PFSK-1 (cell line): ENCODE results near the gene ADGRE3.

Experiments used
- FOXP2 ChIP-seq: optimal IDR thresholded peaks from 2 replicates; pipeline ENCODE3; 2011; ENCODE audit warnings: borderline replicate concordance, control low read depth, inconsistent platforms; ENCODE audit not compliant: insufficient read depth; ENCODE audit errors: extremely low read length, extremely low read depth
- POLR2AphosphoS5 ChIP-seq: IDR thresholded peaks from 2 replicates; pipeline ENCODE4 v1.6.1; 2012; ENCODE audit warnings: low read depth, mild to moderate bottlenecking, control low read depth, low read length, moderate library complexity
- SIN3A ChIP-seq: IDR thresholded peaks from 2 replicates; pipeline ENCODE4 v1.6.1; 2012; ENCODE audit warnings: mild to moderate bottlenecking, low read length, moderate library complexity, borderline replicate concordance; ENCODE audit not compliant: insufficient read depth
- TAF1 ChIP-seq: IDR thresholded peaks from 2 replicates; pipeline ENCODE4 v1.6.1; 2012; ENCODE audit warnings: low read length, control low read depth, borderline replicate concordance; ENCODE audit not compliant: insufficient read depth
- TF ChIP-seq, protein P1 (sequence below), 2 experiments: IDR thresholded peaks; 2 replicates each; pipeline versions ENCODE4 v1.6.1 to v1.8.0; 2011 to 2012; ENCODE audit warnings: low read depth in 2 of 2, low read length in 2 of 2, control low read depth in 1 of 2, inconsistent platforms in 1 of 2, mild to moderate bottlenecking in 1 of 2, moderate library complexity in 1 of 2; ENCODE audit not compliant: insufficient read depth in 1 of 2

The ADGRE3 gene

DNA sequence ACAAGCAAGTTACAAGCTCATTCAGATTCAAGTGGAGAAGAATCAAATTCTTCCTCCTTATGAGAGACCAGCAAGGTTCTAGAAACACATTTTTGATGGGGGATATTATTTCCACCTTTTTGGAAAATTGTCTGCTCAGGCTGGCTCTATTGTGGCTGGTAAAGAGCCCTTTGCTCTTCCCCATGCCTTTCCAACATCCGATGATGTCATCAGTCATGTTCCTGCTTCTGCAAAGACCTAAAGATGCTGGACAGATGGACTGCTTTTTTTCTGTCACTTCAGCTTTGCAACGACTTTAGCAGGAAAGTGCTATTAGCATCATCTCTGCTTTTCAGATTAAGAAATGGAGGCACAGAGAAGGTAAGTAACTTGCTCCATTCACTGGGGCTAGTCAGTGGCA, 4.2 kb downstream of the ADGRE3 start:
- TF ChIP-seq TAF1, result no peak
- TF ChIP-seq FOXP2, result no peak
- no peak for TF ChIP-seq SIN3A
- TF ChIP-seq, protein P1, sequence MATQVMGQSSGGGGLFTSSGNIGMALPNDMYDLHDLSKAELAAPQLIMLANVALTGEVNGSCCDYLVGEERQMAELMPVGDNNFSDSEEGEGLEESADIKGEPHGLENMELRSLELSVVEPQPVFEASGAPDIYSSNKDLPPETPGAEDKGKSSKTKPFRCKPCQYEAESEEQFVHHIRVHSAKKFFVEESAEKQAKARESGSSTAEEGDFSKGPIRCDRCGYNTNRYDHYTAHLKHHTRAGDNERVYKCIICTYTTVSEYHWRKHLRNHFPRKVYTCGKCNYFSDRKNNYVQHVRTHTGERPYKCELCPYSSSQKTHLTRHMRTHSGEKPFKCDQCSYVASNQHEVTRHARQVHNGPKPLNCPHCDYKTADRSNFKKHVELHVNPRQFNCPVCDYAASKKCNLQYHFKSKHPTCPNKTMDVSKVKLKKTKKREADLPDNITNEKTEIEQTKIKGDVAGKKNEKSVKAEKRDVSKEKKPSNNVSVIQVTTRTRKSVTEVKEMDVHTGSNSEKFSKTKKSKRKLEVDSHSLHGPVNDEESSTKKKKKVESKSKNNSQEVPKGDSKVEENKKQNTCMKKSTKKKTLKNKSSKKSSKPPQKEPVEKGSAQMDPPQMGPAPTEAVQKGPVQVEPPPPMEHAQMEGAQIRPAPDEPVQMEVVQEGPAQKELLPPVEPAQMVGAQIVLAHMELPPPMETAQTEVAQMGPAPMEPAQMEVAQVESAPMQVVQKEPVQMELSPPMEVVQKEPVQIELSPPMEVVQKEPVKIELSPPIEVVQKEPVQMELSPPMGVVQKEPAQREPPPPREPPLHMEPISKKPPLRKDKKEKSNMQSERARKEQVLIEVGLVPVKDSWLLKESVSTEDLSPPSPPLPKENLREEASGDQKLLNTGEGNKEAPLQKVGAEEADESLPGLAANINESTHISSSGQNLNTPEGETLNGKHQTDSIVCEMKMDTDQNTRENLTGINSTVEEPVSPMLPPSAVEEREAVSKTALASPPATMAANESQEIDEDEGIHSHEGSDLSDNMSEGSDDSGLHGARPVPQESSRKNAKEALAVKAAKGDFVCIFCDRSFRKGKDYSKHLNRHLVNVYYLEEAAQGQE (IDR thresholded peaks at IDR 0.05; ENCODE audit: insufficient read depth in 1 of 2, low read depth in 2 of 2, low read length in 2 of 2), result no peak
- no peak for TF ChIP-seq POLR2AphosphoS5

DNA sequence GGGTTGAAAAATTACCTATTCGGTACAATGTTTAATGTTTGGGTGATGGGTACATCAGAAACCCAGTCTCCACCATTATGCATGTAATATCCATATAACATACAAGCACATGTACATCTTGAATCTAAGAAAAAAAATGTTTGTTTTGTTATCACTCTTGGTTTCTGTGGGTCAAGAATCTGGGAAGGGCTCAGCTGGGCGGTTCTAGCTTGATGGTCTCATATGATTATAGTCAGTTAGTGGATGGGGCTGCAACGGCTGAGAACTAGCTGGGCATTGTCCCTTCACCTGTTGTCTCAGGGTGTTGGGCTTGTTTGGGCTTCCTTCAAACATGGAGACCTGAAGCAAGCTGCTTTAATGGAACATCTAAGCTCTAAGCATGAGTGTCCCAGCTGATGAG, 4.7 kb downstream of the ADGRE3 start:
- TF ChIP-seq SIN3A (no peak), FOXP2 (no peak), TAF1 (no peak)
- TF ChIP-seq, protein P1 (IDR thresholded peaks at IDR 0.05; ENCODE audit: insufficient read depth in 1 of 2, low read depth in 2 of 2, low read length in 2 of 2), result no peak

DNA sequence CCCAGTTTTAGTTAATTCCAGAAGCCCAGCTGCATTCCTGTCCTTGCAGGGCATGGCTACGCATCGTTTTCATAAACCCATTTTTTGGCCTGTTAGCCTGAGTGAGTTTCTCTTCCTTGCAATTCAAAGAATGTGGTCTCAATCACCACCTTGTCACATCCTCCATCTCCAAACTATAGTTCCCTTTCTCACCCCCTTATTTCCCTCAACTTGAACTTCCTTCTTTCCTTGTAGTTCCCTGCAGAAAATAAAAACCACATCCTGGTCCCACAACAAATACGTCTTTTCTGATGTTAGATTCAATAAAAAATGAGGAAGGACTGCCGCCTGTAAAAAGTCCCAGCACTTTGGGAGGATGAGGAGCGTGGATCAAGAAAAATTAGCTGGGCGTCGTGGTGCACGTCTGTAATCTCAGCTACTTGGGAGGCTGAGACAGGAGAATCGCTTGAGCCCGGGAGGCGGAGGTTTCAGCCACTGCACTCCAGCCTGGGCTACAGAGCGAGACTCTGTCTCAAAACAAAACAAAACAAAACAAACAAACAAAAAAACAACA, 13.2 kb downstream of the ADGRE3 start:
- TF ChIP-seq TAF1 (no peak), POLR2AphosphoS5 (no peak), FOXP2 (no peak)
- TF ChIP-seq, protein P1 (IDR thresholded peaks at IDR 0.05; ENCODE audit: insufficient read depth in 1 of 2, low read depth in 2 of 2, low read length in 2 of 2), result no peak

DNA sequence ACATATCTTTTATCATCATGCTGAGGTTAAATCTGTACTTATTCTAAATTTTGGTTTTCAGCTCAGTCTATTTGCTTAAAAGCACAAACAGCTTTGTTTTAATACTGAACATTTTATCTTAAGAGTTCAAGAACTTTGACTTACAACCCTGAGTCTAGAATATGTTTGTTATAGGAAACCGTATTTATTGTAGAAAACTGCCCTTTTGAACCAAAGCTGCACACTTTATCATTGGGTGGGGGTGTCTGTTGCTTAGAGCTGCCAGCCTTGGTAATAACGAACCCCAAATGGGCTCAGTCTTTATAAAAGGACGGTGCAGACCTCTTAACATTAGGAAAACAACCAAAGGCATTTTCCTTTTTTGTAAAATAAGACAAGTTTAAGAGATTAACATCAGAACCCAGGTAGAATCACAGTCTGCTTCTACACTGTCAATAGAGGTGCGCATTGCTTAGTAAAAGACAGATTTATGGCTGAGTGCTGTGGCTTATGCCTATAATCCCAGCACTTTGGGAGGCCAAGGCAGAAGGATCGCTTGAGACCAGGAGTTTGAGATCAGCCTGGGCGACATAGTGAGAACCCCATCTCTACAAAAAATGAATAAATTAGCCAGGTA, 14.7 kb downstream of the ADGRE3 start:
- TF ChIP-seq, protein P1 (IDR thresholded peaks at IDR 0.05; ENCODE audit: insufficient read depth in 1 of 2, low read depth in 2 of 2, low read length in 2 of 2), result no peak
- TF ChIP-seq FOXP2, result no peak
- TF ChIP-seq POLR2AphosphoS5, result no peak
- TF ChIP-seq SIN3A, result no peak
- TF ChIP-seq TAF1, result no peak

DNA sequence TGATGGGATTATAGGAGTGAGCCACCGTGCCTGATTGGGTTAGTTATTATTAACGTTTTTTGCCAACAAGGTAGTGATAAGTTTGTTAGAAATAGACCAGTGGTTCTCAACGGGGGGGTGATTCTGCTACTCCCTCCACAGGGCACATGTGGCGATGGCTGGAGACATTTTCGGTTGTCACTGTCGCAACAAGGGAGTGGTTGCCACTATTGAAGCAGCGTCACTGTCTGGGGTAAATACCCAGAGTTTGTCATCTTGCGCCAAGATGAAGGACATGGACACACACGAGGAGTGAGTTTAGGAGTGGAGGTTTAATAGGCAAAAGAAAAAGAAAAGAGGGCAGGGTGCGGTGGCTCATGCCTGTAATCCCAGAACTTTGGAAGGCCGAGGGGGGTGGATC, 18.9 kb downstream of the ADGRE3 start:
- TF ChIP-seq, protein P1 (IDR thresholded peaks at IDR 0.05; ENCODE audit: insufficient read depth in 1 of 2, low read depth in 2 of 2, low read length in 2 of 2), result no peak
- no peak for TF ChIP-seq FOXP2
